ENCODE data around the gene KRTAP12-1.

GRCh38 chr21:44713846-44714245 is 31.9 kb upstream of the KRTAP12-1 start:
- TF ChIP-seq POLR2AphosphoS5 (IDR thresholded peaks at IDR 0.05; ENCODE audit: borderline replicate concordance, low read depth, low read length) = no peak
- no peak for TF ChIP-seq EZH2 (IDR thresholded peaks at IDR 0.05)
- TF ChIP-seq FOXP2 (optimal IDR thresholded peaks at IDR 0.05; ENCODE audit: control extremely low read depth, extremely low read length, insufficient read depth) = no peak
